Measurements from ENCODE around the gene APLNR. TPM values are rescaled to one million over a fixed set of nuclear protein-coding genes. Genes with fewer than 3 reads are reported as not detected.

APLNR gene
- total and polyA plus RNA-seq, 2 donors (not counting 1 experiment from before 2014, with no cell fraction given) = not detected

- Histone ChIP-seq H3K27ac (ENCODE audit: insufficient read depth, low read length) (no peak overlapping the region), H3K36me3 (ENCODE audit: control insufficient read depth, insufficient read depth, low read length) (no peaks in the 10 kb centered on the region), H3K9me3 (ENCODE audit: control insufficient read depth, insufficient read depth, low read depth, low read length) (no peaks in the 10 kb centered on the region), H4K20me1 (ENCODE audit: control insufficient read depth, extremely low read depth, insufficient read depth, low read length) (no peaks in the 10 kb centered on the region), H3K79me2 (ENCODE audit: control insufficient read depth, insufficient read depth, low read length) (no peaks in the 10 kb centered on the region), H3K4me2 (ENCODE audit: extremely low read depth, insufficient read depth, low read length) (no peak overlapping the region), H2AFZ (ENCODE audit: low read length) (no peak overlapping the region), H3K4me3 (replicated peaks in 1 of 4; ENCODE audit: control extremely low read depth in 1 of 4, insufficient read depth in 1 of 4, low read depth in 3 of 4, low read length in 4 of 4) (no peak overlapping the region), H3K4me1 (ENCODE audit: control insufficient read depth, extremely low read depth, insufficient read depth, low read length) (no peaks in the 10 kb centered on the region), H3K9ac (ENCODE audit: insufficient read depth, low read length) (no peak overlapping the region), H3K27me3 (ENCODE audit: control insufficient read depth, insufficient read depth, low read length) (peaks cover 3% of the 10 kb centered on the region)
- no peak for DNase-seq (ENCODE audit: low read depth in 2 of 2)
- TF ChIP-seq EZH2 (IDR thresholded peaks at IDR 0.05; ENCODE audit: low read length, missing control alignments) = no peak
- TF ChIP-seq CTCF (conservative IDR thresholded peaks at IDR 0.05 in 1 of 2, IDR thresholded peaks at IDR 0.05 in 1 of 2; ENCODE audit: low read depth in 1 of 2, low read length in 2 of 2) = no peak
These were observed 2.3 kb upstream of the APLNR start for GRCh38 chr11:57239348-57239747.

GRCh38 chr11:57235761-57236703, 1.0 kb downstream of the APLNR start:
- Histone ChIP-seq H4K20me1 (ENCODE audit: control insufficient read depth, extremely low read depth, insufficient read depth, low read length) (no peaks in the 10 kb centered on the region), H3K9ac (ENCODE audit: insufficient read depth, low read length) (no peak overlapping the region), H2AFZ (ENCODE audit: low read length) (no peak overlapping the region), H3K9me3 (ENCODE audit: control insufficient read depth, insufficient read depth, low read depth, low read length) (no peaks in the 10 kb centered on the region), H3K4me3 (replicated peaks in 1 of 4; ENCODE audit: control extremely low read depth in 1 of 4, insufficient read depth in 1 of 4, low read depth in 3 of 4, low read length in 4 of 4) (no peak overlapping the region), H3K36me3 (ENCODE audit: control insufficient read depth, insufficient read depth, low read length) (no peaks in the 10 kb centered on the region), H3K27me3 (ENCODE audit: control insufficient read depth, insufficient read depth, low read length) (peaks cover 10% of the 10 kb centered on the region), H3K4me1 (ENCODE audit: control insufficient read depth, extremely low read depth, insufficient read depth, low read length) (no peaks in the 10 kb centered on the region), H3K27ac (ENCODE audit: insufficient read depth, low read length) (no peak overlapping the region), H3K79me2 (ENCODE audit: control insufficient read depth, insufficient read depth, low read length) (no peaks in the 10 kb centered on the region), H3K4me2 (ENCODE audit: extremely low read depth, insufficient read depth, low read length) (no peak overlapping the region)
- no peak for DNase-seq (ENCODE audit: low read depth in 2 of 2)
- no peak for TF ChIP-seq CTCF (conservative IDR thresholded peaks at IDR 0.05 in 1 of 2, IDR thresholded peaks at IDR 0.05 in 1 of 2; ENCODE audit: low read depth in 1 of 2, low read length in 2 of 2)
- TF ChIP-seq EZH2 (IDR thresholded peaks at IDR 0.05; ENCODE audit: low read length, missing control alignments) = no peak

DNA sequence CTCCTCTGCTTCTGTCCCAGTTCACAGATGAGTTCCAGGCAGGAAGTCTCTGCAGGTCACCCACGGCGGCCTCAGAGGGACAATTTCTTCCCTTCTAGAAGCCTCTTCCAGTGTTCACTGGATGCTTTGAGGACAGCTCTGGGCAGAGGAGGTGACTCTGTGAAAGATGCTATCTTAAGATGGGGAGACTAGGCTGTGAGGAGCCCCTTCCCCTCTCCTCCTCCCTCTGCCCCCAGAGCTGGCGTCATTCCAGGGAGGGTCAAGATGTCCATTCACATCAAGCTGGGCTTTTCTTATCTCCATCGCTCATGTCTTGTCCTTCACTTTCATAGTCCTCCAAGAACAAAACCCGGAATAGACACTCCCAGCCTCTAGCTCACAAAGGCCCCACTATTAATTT, 3.3 kb downstream of the APLNR start:
- H3K4me2 ChIP-seq (ENCODE audit: extremely low read depth, insufficient read depth, low read length) = no peak overlapping the region
- H3K4me3 ChIP-seq (replicated peaks in 1 of 4; ENCODE audit: control extremely low read depth in 1 of 4, insufficient read depth in 1 of 4, low read depth in 3 of 4, low read length in 4 of 4) = no peak overlapping the region
- H3K36me3 ChIP-seq (ENCODE audit: control insufficient read depth, insufficient read depth, low read length) = no peaks in the 10 kb centered on the region
- no peak overlapping the region for H2AFZ ChIP-seq (ENCODE audit: low read length)
- TF ChIP-seq EZH2 (IDR thresholded peaks at IDR 0.05; ENCODE audit: low read length, missing control alignments) (no peak), CTCF (conservative IDR thresholded peaks at IDR 0.05 in 1 of 2, IDR thresholded peaks at IDR 0.05 in 1 of 2; ENCODE audit: low read depth in 1 of 2, low read length in 2 of 2) (no peak)
- no peak for DNase-seq (ENCODE audit: low read depth in 2 of 2)
- no peak overlapping the region for H3K27ac ChIP-seq (ENCODE audit: insufficient read depth, low read length)
- H3K9me3 ChIP-seq (ENCODE audit: control insufficient read depth, insufficient read depth, low read depth, low read length) = no peaks in the 10 kb centered on the region
- no peaks in the 10 kb centered on the region for H4K20me1 ChIP-seq (ENCODE audit: control insufficient read depth, extremely low read depth, insufficient read depth, low read length)
- H3K4me1 ChIP-seq (ENCODE audit: control insufficient read depth, extremely low read depth, insufficient read depth, low read length) = no peaks in the 10 kb centered on the region
- H3K79me2 ChIP-seq (ENCODE audit: control insufficient read depth, insufficient read depth, low read length) = no peaks in the 10 kb centered on the region
- no peak overlapping the region for H3K9ac ChIP-seq (ENCODE audit: insufficient read depth, low read length)
- H3K27me3 ChIP-seq (ENCODE audit: control insufficient read depth, insufficient read depth, low read length) = peaks cover 16% of the 10 kb centered on the region

All from fibroblast of lung (primary cell).